ENCODE measurements around the gene RAPGEF2. TPM values are rescaled to one million over a fixed set of nuclear protein-coding genes. Genes with fewer than 3 reads are reported as not detected.

The RAPGEF2 gene
- total RNA-seq, 1 experiment from 2014 or later = 29.8 TPM

DNA sequence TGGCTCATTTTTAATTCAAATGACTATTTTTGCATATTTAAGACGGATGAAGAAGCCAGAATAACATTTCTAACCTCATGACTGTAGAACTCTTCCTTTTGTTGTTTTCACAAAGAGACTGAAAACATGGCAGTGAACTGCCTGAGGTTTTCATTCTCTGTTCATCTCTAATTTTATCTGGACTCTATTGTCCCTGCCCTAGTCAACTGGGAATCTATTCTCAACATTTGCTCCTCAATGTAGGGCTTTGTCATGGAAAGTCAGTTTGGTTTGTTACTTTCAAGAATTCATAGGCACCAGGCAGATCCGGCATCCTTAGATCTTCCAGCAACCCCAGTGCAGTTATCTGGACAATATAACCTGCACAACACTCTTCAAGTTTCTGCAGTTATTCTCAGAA, 277.0 kb downstream of the RAPGEF2 start:
- H3K79me2 ChIP-seq (ENCODE audit: low read depth) = no peaks in the 10 kb centered on the region
- no peaks in the 10 kb centered on the region for H3F3A ChIP-seq (ENCODE audit: insufficient read depth, low read depth)
- no peak overlapping the region for H3K4me2 ChIP-seq
- CTCF ChIA-PET = no interaction called here
- H3K9me2 ChIP-seq (ENCODE audit: insufficient read depth) = no peaks in the 10 kb centered on the region
- H3K4me1 ChIP-seq (replicated peaks; ENCODE audit: insufficient read depth) = no peaks in the 10 kb centered on the region
- H3K27me3 ChIP-seq (ENCODE audit: insufficient read depth, low read depth) = no peaks in the 10 kb centered on the region
- H4K20me1 ChIP-seq (ENCODE audit: insufficient read depth) = no peaks in the 10 kb centered on the region
- H3K36me3 ChIP-seq (ENCODE audit: low read depth) = no peaks in the 10 kb centered on the region
- no peak for DNase-seq
- H3K27ac ChIP-seq = no peak overlapping the region
- no peak overlapping the region for H3K4me3 ChIP-seq
- TF ChIP-seq EZH2 (IDR thresholded peaks at IDR 0.05; ENCODE audit: low read depth) = no peak
- TF ChIP-seq, protein P1, sequence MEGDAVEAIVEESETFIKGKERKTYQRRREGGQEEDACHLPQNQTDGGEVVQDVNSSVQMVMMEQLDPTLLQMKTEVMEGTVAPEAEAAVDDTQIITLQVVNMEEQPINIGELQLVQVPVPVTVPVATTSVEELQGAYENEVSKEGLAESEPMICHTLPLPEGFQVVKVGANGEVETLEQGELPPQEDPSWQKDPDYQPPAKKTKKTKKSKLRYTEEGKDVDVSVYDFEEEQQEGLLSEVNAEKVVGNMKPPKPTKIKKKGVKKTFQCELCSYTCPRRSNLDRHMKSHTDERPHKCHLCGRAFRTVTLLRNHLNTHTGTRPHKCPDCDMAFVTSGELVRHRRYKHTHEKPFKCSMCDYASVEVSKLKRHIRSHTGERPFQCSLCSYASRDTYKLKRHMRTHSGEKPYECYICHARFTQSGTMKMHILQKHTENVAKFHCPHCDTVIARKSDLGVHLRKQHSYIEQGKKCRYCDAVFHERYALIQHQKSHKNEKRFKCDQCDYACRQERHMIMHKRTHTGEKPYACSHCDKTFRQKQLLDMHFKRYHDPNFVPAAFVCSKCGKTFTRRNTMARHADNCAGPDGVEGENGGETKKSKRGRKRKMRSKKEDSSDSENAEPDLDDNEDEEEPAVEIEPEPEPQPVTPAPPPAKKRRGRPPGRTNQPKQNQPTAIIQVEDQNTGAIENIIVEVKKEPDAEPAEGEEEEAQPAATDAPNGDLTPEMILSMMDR (conservative IDR thresholded peaks at IDR 0.05) = no peak
- no peak overlapping the region for H2AFZ ChIP-seq
- H3K9me3 ChIP-seq (ENCODE audit: insufficient read depth, low read depth) = no peaks in the 10 kb centered on the region
- no TSS peak for BruUV-seq (replicated peaks)
- POLR2A ChIA-PET (ENCODE audit: unreplicated experiment) = no interaction called here
- intact Hi-C loops (cut with micrococcal nuclease; ENCODE audit: unreplicated experiment) = no loop called here

DNA sequence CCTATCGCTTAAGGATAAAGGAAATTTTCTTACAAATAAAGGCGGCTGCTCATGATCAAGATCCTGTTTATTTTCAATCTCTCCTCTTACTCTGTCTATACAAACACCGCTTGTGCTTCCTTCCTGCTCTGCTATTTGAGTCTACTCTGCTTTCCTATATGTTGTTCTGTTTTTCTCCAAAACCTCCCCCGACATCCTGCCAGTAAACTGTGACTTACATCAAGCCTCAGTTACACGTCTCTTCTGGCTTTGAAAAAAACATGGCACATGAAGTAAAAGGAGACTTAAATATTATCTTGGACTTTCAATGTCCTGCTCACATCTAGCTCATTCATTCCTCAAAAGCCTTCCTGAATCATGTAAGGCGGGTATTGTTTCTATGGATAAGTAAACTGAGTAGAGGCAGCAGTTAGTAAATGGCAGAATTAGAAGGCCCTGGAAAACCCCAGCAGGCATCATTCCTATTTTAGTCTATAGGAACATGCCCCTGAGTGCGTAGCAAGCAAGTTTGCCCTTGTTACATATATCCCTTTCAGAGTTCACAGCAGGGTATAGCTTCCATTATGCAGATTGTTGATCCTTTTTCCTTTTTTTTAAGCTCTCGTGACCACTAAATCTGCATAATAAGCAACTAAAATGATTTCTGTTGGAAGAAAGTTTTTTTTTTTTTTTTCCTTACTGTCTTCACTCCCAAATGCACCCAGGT, 280.1 kb downstream of the RAPGEF2 start:
- Histone ChIP-seq H3K79me2 (ENCODE audit: low read depth) (no peaks in the 10 kb centered on the region), H3K36me3 (ENCODE audit: low read depth) (no peaks in the 10 kb centered on the region), H3K4me3 (no peak overlapping the region), H2AFZ (no peak overlapping the region), H3K9me3 (ENCODE audit: insufficient read depth, low read depth) (0 out of 2 replicates have a peak, but pooled peaks cover 6% of the 10 kb centered on the region), H3F3A (ENCODE audit: insufficient read depth, low read depth) (no peaks in the 10 kb centered on the region), H3K27ac (no peak overlapping the region), H4K20me1 (ENCODE audit: insufficient read depth) (no peaks in the 10 kb centered on the region), H3K4me1 (replicated peaks; ENCODE audit: insufficient read depth) (no peaks in the 10 kb centered on the region), H3K4me2 (no peak overlapping the region), H3K27me3 (ENCODE audit: insufficient read depth, low read depth) (no peaks in the 10 kb centered on the region), H3K9me2 (ENCODE audit: insufficient read depth) (no peaks in the 10 kb centered on the region)
- no peak for DNase-seq
- intact Hi-C loops (cut with micrococcal nuclease; ENCODE audit: unreplicated experiment) = no loop called here
- TF ChIP-seq EZH2 (IDR thresholded peaks at IDR 0.05; ENCODE audit: low read depth) = no peak
- TF ChIP-seq, protein P1 (conservative IDR thresholded peaks at IDR 0.05) = no peak
- BruUV-seq (replicated peaks) = no TSS peak
- ChIA-PET CTCF (no interaction called here), POLR2A (ENCODE audit: unreplicated experiment) (interaction anchor here (0.6 kb wide), 1 partner anchor 24 kb away, joined by 3 read pairs; no protein-coding TSS in a partner anchor)

DNA sequence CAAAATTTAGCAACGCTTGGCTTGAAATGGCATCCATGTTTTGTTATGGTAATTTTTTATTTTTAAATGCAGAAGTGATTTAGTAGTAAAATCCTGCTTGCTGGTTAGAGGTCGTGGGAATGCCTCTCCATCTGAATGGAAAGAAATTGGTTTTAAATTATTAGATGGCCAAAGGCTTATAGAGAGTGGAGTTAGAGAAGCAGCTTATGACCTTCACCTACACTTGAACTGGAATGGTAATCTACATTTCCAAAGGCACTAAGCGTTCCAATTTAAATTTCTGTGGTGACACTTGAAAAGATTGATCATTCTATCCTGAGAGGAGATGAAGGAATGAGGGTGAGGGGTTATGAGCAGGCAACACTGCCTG, 280.7 kb downstream of the RAPGEF2 start:
- H3K27me3 ChIP-seq (ENCODE audit: insufficient read depth, low read depth) = no peaks in the 10 kb centered on the region
- TF ChIP-seq EZH2 (IDR thresholded peaks at IDR 0.05; ENCODE audit: low read depth) = no peak
- TF ChIP-seq, protein P1 (conservative IDR thresholded peaks at IDR 0.05) = no peak
- H3K27ac ChIP-seq = no peak overlapping the region
- no peak overlapping the region for H3K4me3 ChIP-seq
- no peaks in the 10 kb centered on the region for H3F3A ChIP-seq (ENCODE audit: insufficient read depth, low read depth)
- ChIA-PET POLR2A (ENCODE audit: unreplicated experiment) (no interaction called here), CTCF (no interaction called here)
- H3K9me3 ChIP-seq (ENCODE audit: insufficient read depth, low read depth) = 0 out of 2 replicates have a peak, but pooled peaks cover 6% of the 10 kb centered on the region
- H3K36me3 ChIP-seq (ENCODE audit: low read depth) = no peaks in the 10 kb centered on the region
- H3K4me1 ChIP-seq (replicated peaks; ENCODE audit: insufficient read depth) = no peaks in the 10 kb centered on the region
- BruUV-seq (replicated peaks) = no TSS peak
- no peaks in the 10 kb centered on the region for H3K79me2 ChIP-seq (ENCODE audit: low read depth)
- intact Hi-C loops (cut with micrococcal nuclease; ENCODE audit: unreplicated experiment) = no loop called here
- H4K20me1 ChIP-seq (ENCODE audit: insufficient read depth) = no peaks in the 10 kb centered on the region
- no peak for DNase-seq
- H2AFZ ChIP-seq = no peak overlapping the region
- no peak overlapping the region for H3K4me2 ChIP-seq
- no peaks in the 10 kb centered on the region for H3K9me2 ChIP-seq (ENCODE audit: insufficient read depth)

Measured in PC-9 (cell line).